Type B pancreatic cell (in vitro differentiated cells): ENCODE measurements around the gene HIVEP3. TPM values are rescaled to one million over a fixed set of nuclear protein-coding genes. Genes with fewer than 3 reads are reported as not detected.

ENCODE experiments used
- DNase-seq: peaks from one replicate; pipeline ENCODE4 v3.0.0; 2021; ENCODE audit warnings: mixed read lengths; ENCODE audit not compliant: unreplicated experiment; ENCODE audit errors: extremely low spot score
- H3K27ac Mint-ChIP-seq: 2 replicates; pipeline ENCODE4 v1.8.0; 2021; ENCODE audit warnings: mild to moderate bottlenecking, mixed read lengths
- H3K27me3 Mint-ChIP-seq: 2 replicates; pipeline ENCODE4 v1.8.0; 2021; ENCODE audit warnings: mixed read lengths
- H3K36me3 Mint-ChIP-seq: 2 replicates; pipeline ENCODE4 v1.8.0; 2021; ENCODE audit warnings: mixed read lengths
- H3K4me1 Mint-ChIP-seq: one replicate; pipeline ENCODE4 v1.8.0; 2021; ENCODE audit warnings: mixed read lengths; ENCODE audit not compliant: unreplicated experiment
- H3K4me3 Mint-ChIP-seq: 2 replicates; pipeline ENCODE4 v1.8.0; 2021; ENCODE audit warnings: mild to moderate bottlenecking, mixed read lengths
- H3K9me3 Mint-ChIP-seq: 2 replicates; pipeline ENCODE4 v1.8.0; 2021; ENCODE audit warnings: mixed read lengths
- total RNA-seq: library from RNA; stranded (reverse); gene quantifications from 2 replicates; pipeline ENCODE4 v1.2.1, GENCODE V29; 2021; ENCODE audit warnings: low replicate concordance
- TF ChIP-seq, protein P1 (sequence below): fragments of 200-600 bp; sonication (generic); conservative IDR thresholded peaks from 2 replicates; pipeline ENCODE4 v1.5.0; 2021; ENCODE audit warnings: antibody characterized with exemption, mild to moderate bottlenecking

Gene HIVEP3
- total RNA-seq, 1 donor from 2014 or later = 9.2 TPM

DNA sequence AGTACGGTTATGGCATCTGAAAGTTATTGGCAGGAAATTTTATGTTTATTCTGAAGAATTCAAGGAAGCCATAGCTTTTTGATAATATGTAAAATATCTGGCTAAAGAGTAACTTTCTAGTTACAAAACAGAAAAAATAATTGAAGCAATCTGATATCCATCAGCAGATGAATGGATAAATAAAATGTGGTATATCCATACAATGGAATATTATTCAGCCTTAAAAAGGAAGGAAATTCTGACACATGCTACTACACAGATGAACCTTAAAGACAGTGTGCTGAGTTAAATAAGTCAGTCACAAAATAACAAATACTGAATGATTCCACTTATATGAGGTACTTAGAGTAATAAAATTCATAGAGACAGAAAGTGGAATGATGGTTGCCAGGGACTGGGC is 25.0 kb upstream of the HIVEP3 start:
- no peaks in the 10 kb centered on the region for H3K4me1 Mint-ChIP-seq
- H3K4me3 Mint-ChIP-seq = no peak overlapping the region
- no peak overlapping the region for H3K27ac Mint-ChIP-seq
- TF ChIP-seq, protein P1, sequence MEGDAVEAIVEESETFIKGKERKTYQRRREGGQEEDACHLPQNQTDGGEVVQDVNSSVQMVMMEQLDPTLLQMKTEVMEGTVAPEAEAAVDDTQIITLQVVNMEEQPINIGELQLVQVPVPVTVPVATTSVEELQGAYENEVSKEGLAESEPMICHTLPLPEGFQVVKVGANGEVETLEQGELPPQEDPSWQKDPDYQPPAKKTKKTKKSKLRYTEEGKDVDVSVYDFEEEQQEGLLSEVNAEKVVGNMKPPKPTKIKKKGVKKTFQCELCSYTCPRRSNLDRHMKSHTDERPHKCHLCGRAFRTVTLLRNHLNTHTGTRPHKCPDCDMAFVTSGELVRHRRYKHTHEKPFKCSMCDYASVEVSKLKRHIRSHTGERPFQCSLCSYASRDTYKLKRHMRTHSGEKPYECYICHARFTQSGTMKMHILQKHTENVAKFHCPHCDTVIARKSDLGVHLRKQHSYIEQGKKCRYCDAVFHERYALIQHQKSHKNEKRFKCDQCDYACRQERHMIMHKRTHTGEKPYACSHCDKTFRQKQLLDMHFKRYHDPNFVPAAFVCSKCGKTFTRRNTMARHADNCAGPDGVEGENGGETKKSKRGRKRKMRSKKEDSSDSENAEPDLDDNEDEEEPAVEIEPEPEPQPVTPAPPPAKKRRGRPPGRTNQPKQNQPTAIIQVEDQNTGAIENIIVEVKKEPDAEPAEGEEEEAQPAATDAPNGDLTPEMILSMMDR = no peak
- no peak for DNase-seq
- H3K36me3 Mint-ChIP-seq = no peaks in the 10 kb centered on the region
- no peaks in the 10 kb centered on the region for H3K9me3 Mint-ChIP-seq
- peaks cover 12% of the 10 kb centered on the region for H3K27me3 Mint-ChIP-seq

DNA sequence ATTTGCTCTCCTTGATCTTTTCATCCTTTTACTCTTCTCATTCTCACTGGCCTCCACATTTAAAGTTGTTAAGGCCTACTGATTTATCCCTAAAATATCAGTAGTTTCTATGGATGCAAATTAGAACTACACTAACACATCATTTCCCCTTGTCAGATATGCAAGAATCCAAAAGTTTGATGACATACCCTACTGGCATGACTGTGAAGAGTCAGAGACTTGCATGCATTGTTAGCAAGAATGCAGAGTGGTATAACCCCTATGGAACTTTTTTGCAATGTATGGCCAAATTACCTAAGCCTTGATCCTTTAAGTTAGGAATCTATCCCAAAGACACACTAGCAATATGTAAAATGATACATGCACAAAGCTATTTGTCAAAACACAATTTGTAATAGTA is 23.6 kb upstream of the HIVEP3 start:
- DNase-seq = no peak
- peaks cover 12% of the 10 kb centered on the region for H3K27me3 Mint-ChIP-seq
- H3K36me3 Mint-ChIP-seq = no peaks in the 10 kb centered on the region
- no peak overlapping the region for H3K27ac Mint-ChIP-seq
- H3K4me3 Mint-ChIP-seq = no peak overlapping the region
- H3K9me3 Mint-ChIP-seq = no peaks in the 10 kb centered on the region
- no peaks in the 10 kb centered on the region for H3K4me1 Mint-ChIP-seq
- TF ChIP-seq, protein P1 = no peak

DNA sequence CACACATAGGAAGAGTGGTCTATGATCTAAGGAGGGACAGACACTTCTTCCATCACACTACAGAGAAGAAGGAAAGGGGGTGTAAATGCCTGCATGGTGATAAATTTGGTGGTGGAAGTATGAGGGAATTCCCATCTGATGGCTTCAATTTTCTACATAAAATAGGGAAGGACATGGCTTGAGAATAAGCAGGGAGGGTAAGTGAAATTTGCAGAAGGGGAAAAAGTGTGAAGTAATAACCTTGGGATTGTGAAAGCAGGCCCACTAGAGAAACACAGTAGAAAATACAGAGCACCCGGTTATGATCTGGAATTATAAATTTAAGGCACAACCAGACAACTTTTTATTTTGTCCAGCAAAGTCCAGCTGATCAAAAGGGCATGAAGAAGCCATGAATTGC is 22.7 kb upstream of the HIVEP3 start:
- no peak for DNase-seq
- Mint-ChIP-seq H3K27me3 (peaks cover 12% of the 10 kb centered on the region), H3K36me3 (no peaks in the 10 kb centered on the region), H3K27ac (no peak overlapping the region), H3K9me3 (no peaks in the 10 kb centered on the region), H3K4me1 (no peaks in the 10 kb centered on the region), H3K4me3 (no peak overlapping the region)
- TF ChIP-seq, protein P1 = no peak

DNA sequence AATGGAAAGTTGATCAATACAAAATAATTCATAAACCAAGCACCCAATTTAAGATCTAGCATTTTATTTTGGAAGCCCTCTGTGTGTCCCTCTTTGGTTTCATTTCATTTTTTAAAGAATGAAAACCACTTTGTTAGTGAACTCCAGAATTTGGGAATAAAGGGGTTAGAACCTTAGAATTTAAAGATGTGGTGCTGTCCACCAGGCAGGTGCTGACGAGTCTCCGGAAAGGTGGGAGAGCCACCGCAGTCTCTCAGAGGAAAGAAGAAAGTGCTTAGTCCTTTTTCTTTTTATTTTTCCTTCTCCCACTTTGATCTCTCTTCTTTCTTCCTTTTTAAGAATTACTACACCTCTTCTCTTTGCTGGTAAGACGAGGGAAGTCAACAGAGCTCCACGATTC is 20.5 kb upstream of the HIVEP3 start:
- TF ChIP-seq, protein P1 = no peak
- Mint-ChIP-seq H3K36me3 (no peaks in the 10 kb centered on the region), H3K27ac (no peak overlapping the region), H3K9me3 (peaks cover 2% of the 10 kb centered on the region), H3K27me3 (peaks cover 18% of the 10 kb centered on the region), H3K4me3 (no peak overlapping the region), H3K4me1 (no peaks in the 10 kb centered on the region)
- DNase-seq = no peak

DNA sequence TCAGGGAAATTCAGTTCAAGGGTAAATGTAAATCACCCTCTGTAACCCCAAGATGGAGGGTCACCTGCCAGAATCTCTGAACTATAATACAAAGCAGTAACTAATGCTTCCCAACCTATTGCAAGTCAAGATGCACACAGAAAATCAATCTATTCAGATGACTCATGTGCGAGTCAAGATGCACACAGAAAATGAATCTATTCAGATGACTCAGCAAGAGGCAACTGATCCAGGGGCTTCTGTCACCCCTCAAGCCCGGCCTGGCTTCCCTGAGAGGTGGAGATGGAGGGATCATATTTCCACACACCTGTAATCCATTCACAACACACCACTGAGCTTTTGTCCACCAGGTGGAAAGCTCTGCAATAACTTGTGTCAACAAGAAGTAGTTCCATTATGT is 17.4 kb upstream of the HIVEP3 start:
- Mint-ChIP-seq H3K27ac (no peak overlapping the region), H3K9me3 (peaks cover 7% of the 10 kb centered on the region), H3K36me3 (no peaks in the 10 kb centered on the region), H3K27me3 (peaks cover 36% of the 10 kb centered on the region), H3K4me1 (no peaks in the 10 kb centered on the region), H3K4me3 (no peak overlapping the region)
- DNase-seq = no peak
- TF ChIP-seq, protein P1 = no peak

DNA sequence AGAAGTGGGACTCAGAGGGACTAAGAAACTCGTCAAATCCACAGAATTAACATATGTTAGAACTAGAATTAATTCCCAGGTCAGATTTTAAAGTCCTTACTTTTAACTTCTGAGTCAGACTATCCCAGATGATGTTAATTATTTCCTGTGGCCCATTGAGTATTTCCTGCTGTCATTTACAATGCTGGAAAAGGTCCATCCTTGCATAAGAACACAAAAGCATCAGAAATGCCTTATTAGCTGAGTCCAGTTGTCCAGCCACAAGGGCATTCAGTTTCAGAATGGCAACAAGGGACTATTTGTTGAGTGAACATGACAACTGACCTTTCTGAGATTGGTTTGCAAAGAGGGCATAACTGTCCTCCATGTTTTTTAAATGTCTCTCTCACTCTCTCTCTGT is 16.5 kb upstream of the HIVEP3 start:
- Mint-ChIP-seq H3K36me3 (no peaks in the 10 kb centered on the region), H3K4me3 (no peak overlapping the region), H3K9me3 (peaks cover 7% of the 10 kb centered on the region), H3K27me3 (peaks cover 35% of the 10 kb centered on the region), H3K4me1 (no peaks in the 10 kb centered on the region), H3K27ac (no peak overlapping the region)
- TF ChIP-seq, protein P1 = no peak
- no peak for DNase-seq
